ENCODE measurements around the gene FAM20A. TPM values are rescaled to one million over a fixed set of nuclear protein-coding genes. Genes with fewer than 3 reads are reported as not detected.

Gene FAM20A
- total and polyA plus RNA-seq, 2 of the 8 experiments (the other 6 are each of a cell fraction or from before 2014, with no cell fraction given) = 3.6 to 11.9 TPM

DNA sequence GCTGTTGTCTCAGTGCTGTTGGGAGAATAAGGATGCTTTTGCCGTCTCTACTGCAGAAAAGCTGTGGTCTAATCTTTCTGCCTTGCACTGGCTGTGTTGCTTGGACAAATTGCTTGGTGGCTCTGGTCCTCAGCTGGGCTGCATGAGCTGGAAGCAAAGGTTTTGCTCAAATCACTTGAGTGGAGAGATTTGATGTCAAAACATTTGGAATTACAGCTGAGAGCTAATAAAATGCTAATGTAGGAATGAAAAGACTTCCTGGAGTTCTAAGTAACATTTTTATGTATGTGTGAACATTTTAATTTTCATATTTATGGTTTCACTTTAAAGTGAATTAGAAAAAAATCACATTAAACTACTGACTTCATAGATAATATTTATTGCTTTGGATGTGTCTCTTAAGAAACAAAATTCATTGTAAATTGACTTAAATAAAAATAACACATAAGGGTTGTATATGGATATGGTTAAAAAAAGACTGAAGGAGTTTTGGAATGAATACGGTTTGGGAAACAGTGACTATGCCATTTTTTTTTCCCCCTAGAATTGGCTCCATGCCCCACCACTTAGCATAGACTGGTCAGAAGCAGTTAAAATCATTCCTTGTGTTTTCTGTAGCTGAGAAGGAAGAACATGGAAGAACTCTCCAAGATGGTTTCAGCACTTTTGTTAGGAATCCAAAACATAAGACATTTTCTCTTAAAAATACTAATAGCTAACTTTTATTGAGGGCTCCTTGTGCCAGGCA, 39.2 kb upstream of the FAM20A start:
- Histone ChIP-seq H3K79me2 (ENCODE audit: control insufficient read depth in 1 of 2, insufficient read depth in 2 of 2, low read length in 2 of 2) (no peaks in the 10 kb centered on the region), H3K79me1 (ENCODE audit: low read depth, low read length) (no peaks in the 10 kb centered on the region), H3K9ac (replicated peaks in 1 of 4; ENCODE audit: extremely low read depth in 1 of 4, low read depth in 3 of 4, low read length in 3 of 4) (no peak overlapping the region), H3K27ac (ENCODE audit: low read depth, low read length) (no peak overlapping the region), H2BK15ac (ENCODE audit: low read length) (no peak overlapping the region), H3K36me3 (ENCODE audit: control insufficient read depth in 2 of 4, insufficient read depth in 4 of 4, low read length in 3 of 4) (no peaks in the 10 kb centered on the region), H3K23me2 (ENCODE audit: low read depth, low read length) (no peaks in the 10 kb centered on the region), H2AFZ (ENCODE audit: low read length) (no peak overlapping the region), H3K27me3 (replicated peaks in 1 of 4; ENCODE audit: control insufficient read depth in 3 of 4, extremely low read depth in 1 of 4, insufficient read depth in 3 of 4, low read length in 3 of 4) (no peaks in the 10 kb centered on the region), H4K5ac (ENCODE audit: insufficient read length, low read depth, low read length) (no peak overlapping the region), H3K23ac (ENCODE audit: insufficient read length) (no peak overlapping the region), H3K4me2 (ENCODE audit: insufficient read depth in 1 of 2, low read depth in 2 of 2, low read length in 2 of 2) (no peak overlapping the region), H2BK5ac (ENCODE audit: low read depth, low read length) (no peak overlapping the region), H3K18ac (ENCODE audit: extremely low read depth, low read length) (peak overlapping the region; percentile 35; the same call in 1 of the 2 replicates), H3K4ac (replicated peaks; ENCODE audit: insufficient read length, low read depth, low read length) (no peak overlapping the region), H4K20me1 (replicated peaks in 1 of 2; ENCODE audit: control insufficient read depth in 1 of 2, insufficient read depth in 2 of 2, low read length in 2 of 2) (no peaks in the 10 kb centered on the region), H3K4me3 (ENCODE audit: extremely low read depth in 1 of 4, insufficient read depth in 2 of 4, low read depth in 3 of 4, low read length in 4 of 4) (no peak overlapping the region), H3K9me3 (ENCODE audit: insufficient read depth in 2 of 2, low read depth in 1 of 2, low read length in 1 of 2) (no peaks in the 10 kb centered on the region), H3K4me1 (replicated peaks in 1 of 4; ENCODE audit: control insufficient read depth in 3 of 4, insufficient read depth in 4 of 4, low read length in 3 of 4) (peaks cover 0 to 4% (median 0%) of the 10 kb centered on the region in 4 experiments; a peak in 1 of 7 replicates), H2AK5ac (ENCODE audit: low read depth, low read length) (no peak overlapping the region), H2BK20ac (ENCODE audit: low read length) (no peak overlapping the region), H4K8ac (ENCODE audit: extremely low read depth, insufficient read depth, low read length) (no peak overlapping the region), H3K14ac (ENCODE audit: insufficient read length) (no peak overlapping the region), H2BK120ac (replicated peaks; ENCODE audit: low read depth, low read length) (no peak overlapping the region), H3K56ac (replicated peaks; ENCODE audit: insufficient read length, low read depth, low read length) (no peak overlapping the region), H4K91ac (replicated peaks; ENCODE audit: insufficient read length, low read length) (no peak overlapping the region), H2BK12ac (ENCODE audit: low read depth, low read length) (no peak overlapping the region)
- FAIRE-seq = no peak
- ChIA-PET CTCF (ENCODE audit: partially characterized antibody) (interaction anchor here (0.6 to 2.5 kb wide), 4 partner anchors 26 to 509 kb away, joined by 3 to 10 read pairs (median 7); no protein-coding TSS in a partner anchor), POLR2A (ENCODE audit: partially characterized antibody) (no interaction called here)
- no peak for DNase-seq (ENCODE audit: low read depth in 1 of 2, low spot score in 2 of 2)
- WGBS, 2 experiments (ENCODE audit: extremely low coverage in 1 of 2, insufficient coverage in 1 of 2, insufficient read length in 1 of 2, insufficient replicate concordance in 2 of 2, low coverage in 1 of 2, low lambda C conversion rate in 2 of 2, missing lambda C conversion rate in 1 of 2) = 86 to 100% methylated on average over 1 to 2 of the region's 2 CpGs
- TF ChIP-seq, protein P1, sequence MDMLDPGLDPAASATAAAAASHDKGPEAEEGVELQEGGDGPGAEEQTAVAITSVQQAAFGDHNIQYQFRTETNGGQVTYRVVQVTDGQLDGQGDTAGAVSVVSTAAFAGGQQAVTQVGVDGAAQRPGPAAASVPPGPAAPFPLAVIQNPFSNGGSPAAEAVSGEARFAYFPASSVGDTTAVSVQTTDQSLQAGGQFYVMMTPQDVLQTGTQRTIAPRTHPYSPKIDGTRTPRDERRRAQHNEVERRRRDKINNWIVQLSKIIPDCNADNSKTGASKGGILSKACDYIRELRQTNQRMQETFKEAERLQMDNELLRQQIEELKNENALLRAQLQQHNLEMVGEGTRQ (IDR thresholded peaks at IDR 0.05; ENCODE audit: low read length) = no peak
- TF ChIP-seq CEBPB (IDR thresholded peaks at IDR 0.05; ENCODE audit: low read depth, low read length) (no peak), ZNF274 (IDR thresholded peaks at IDR 0.05; ENCODE audit: borderline replicate concordance, extremely low read depth, low read length) (no peak), CBX8 (IDR thresholded peaks at IDR 0.05; ENCODE audit: borderline replicate concordance, low read depth, low read length) (no peak), BCL11A (IDR thresholded peaks at IDR 0.05; ENCODE audit: low read depth in 2 of 2, low read length in 2 of 2) (no peak), SP1 (IDR thresholded peaks at IDR 0.05; ENCODE audit: low read depth, low read length) (no peak), TBP (IDR thresholded peaks at IDR 0.05; ENCODE audit: low read depth, low read length) (no peak), KDM4A (IDR thresholded peaks at IDR 0.05; ENCODE audit: low read depth, low read length, severe bottlenecking) (no peak)
- TF ChIP-seq, protein P2, sequence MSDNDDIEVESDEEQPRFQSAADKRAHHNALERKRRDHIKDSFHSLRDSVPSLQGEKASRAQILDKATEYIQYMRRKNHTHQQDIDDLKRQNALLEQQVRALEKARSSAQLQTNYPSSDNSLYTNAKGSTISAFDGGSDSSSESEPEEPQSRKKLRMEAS (IDR thresholded peaks at IDR 0.05) = no peak
